Tibial artery (tissue), 4 donors: Measurements from ENCODE around the gene INS.

Experiments used
- DNase-seq, 2 donors: peaks; one replicate each; pipeline ENCODE4 v3.0.0-alpha.2; 2019
- H3K27ac ChIP-seq, 2 donors: fragments of 200-600 bp; sonication (generic) in 1 of 2; 1 replicate in 1 of 2; 2 replicates in 1 of 2; pipeline ENCODE4 v1.5.1; 2018 to 2019; ENCODE audit warnings: mild to moderate bottlenecking in 1 of 2
- H3K27me3 ChIP-seq, 2 donors: fragments of 200-600 bp; sonication (generic) in 1 of 2; one replicate each; pipeline versions ENCODE4 v1.5.1 to v1.6.0; 2016 to 2019
- H3K36me3 ChIP-seq, 3 donors: fragments of 200-600 bp; sonication (generic) in 2 of 3; one replicate each; pipeline ENCODE4 v1.5.1; 2016 to 2019; ENCODE audit warnings: mild to moderate bottlenecking in 2 of 3
- H3K4me1 ChIP-seq, 4 donors: fragments of 200-600 bp; sonication (generic) in 2 of 4; 1 replicate in 3 of 4; 2 replicates in 1 of 4; pipeline ENCODE4 v1.5.1; 2016 to 2019
- H3K4me3 ChIP-seq, 2 donors: fragments of 200-600 bp; sonication (generic) in 1 of 2; 1 replicate in 1 of 2; 2 replicates in 1 of 2; pipeline ENCODE4 v1.5.1; 2018 to 2019; ENCODE audit warnings: mild to moderate bottlenecking in 2 of 2
- H3K9me3 ChIP-seq, 3 donors: fragments of 200-600 bp; sonication (generic) in 1 of 3; one replicate each; pipeline ENCODE4 v1.5.1; 2016 to 2019
- intact Hi-C: fragments of 100-400 bp; cut with DNase I; formaldehyde crosslinking; loops from one replicate; pipeline ENCODE4 v1.15.0; 2023; ENCODE audit warnings: low total_unique reads
- TF ChIP-seq, protein P1 (sequence below), 2 experiments: fragments of 200-600 bp in 1 of 2; fragments of 450-650 bp in 1 of 2; IDR thresholded peaks; one replicate each; pipeline ENCODE4 v1.5.1; 2017 to 2019; ENCODE audit warnings: antibody characterized with exemption in 2 of 2, mild to moderate bottlenecking in 1 of 2, moderate library complexity in 1 of 2

The INS gene

DNA sequence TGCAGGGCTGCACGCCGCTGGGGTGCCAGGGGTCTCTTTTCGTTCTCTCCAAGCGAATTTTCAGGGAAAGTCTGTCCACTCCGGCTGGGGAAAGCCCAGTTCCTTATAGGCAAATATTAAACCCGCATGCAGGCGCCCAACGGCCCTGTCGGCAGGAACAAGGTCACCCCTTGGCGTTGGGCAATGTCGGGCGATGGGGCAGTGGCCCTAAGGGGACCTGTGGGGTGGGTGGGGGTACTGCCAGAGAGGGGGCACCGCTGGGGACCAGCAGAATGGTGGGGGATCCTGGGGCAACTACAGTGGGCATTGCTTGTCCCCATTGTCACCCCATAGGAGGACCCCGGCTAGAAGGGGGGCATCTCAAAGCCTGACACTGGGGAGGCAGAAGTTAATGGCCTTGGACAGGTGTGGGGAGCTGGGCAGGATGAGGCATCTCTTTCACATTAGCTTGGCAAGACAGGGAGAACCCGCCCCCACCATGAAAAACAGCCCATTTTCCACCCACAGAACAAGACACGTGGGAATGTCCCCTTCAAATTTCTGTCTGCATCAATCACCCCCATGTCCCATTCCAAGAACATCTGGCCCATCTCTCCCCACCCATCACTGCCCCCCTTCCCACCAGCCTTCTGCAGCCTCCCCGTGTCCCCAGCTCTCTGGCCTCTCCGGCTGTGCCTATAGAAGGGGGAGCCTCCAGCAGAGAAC is 16.3 kb downstream of the INS start:
- no peak for DNase-seq
- H3K27me3 ChIP-seq, result peaks cover 0 to 99% of the 10 kb centered on the region in 2 donors
- H3K36me3 ChIP-seq, result no peaks in the 10 kb centered on the region
- no peaks in the 10 kb centered on the region for H3K9me3 ChIP-seq
- peaks cover 0 to 21% (median 10%) of the 10 kb centered on the region in 4 donors for H3K4me1 ChIP-seq
- no peak overlapping the region for H3K4me3 ChIP-seq
- intact Hi-C loops, result no loop called here
- no peak overlapping the region for H3K27ac ChIP-seq
- TF ChIP-seq, protein P1, sequence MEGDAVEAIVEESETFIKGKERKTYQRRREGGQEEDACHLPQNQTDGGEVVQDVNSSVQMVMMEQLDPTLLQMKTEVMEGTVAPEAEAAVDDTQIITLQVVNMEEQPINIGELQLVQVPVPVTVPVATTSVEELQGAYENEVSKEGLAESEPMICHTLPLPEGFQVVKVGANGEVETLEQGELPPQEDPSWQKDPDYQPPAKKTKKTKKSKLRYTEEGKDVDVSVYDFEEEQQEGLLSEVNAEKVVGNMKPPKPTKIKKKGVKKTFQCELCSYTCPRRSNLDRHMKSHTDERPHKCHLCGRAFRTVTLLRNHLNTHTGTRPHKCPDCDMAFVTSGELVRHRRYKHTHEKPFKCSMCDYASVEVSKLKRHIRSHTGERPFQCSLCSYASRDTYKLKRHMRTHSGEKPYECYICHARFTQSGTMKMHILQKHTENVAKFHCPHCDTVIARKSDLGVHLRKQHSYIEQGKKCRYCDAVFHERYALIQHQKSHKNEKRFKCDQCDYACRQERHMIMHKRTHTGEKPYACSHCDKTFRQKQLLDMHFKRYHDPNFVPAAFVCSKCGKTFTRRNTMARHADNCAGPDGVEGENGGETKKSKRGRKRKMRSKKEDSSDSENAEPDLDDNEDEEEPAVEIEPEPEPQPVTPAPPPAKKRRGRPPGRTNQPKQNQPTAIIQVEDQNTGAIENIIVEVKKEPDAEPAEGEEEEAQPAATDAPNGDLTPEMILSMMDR (IDR thresholded peaks at IDR 0.05), result no peak

DNA sequence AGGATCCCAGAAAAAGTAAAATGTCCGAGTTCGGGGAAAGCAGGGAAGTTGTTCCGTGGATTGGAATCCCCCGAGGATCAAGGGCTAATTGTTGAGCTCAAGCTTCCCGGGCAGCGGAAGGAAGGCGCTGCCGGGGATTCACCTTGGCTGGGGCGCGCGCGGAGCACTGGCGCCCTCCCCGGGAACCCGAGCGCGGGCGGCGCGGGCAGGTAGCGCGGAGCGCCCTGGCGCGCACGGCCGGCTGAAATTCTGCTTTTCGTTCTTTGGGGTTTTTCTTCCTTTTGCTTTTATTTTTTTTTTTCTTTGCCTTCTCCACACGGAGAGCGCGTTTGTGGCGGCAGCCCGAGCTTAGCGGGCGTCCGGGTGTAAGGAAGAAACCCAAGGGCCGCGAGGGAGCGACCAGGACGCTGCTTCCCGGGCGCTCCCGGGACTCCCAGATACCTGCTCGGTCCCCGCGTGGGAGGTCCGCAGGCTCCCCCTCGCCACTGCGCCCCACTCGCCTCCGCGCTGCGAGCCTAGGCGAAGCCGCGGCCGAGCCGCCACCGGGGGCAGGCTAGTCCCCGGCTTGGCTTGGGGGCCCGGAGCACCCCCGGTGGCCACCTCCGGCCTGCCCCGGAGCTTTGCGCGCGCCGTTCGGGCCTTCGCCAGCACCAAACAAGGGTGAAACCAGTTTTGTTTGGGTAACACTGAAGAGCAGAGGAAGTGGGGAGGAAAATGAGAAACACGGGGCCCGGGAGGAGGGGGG is 17.0 kb downstream of the INS start:
- H3K4me3 ChIP-seq, result no peak overlapping the region
- H3K27ac ChIP-seq, result no peak overlapping the region
- H3K4me1 ChIP-seq, result peaks cover 0 to 27% (median 14%) of the 10 kb centered on the region in 4 donors
- H3K36me3 ChIP-seq, result no peaks in the 10 kb centered on the region
- peaks cover 0 to 99% of the 10 kb centered on the region in 2 donors for H3K27me3 ChIP-seq
- H3K9me3 ChIP-seq, result no peaks in the 10 kb centered on the region
- intact Hi-C loops, result no loop called here
- TF ChIP-seq, protein P1 (IDR thresholded peaks at IDR 0.05), result no peak
- no peak for DNase-seq

DNA sequence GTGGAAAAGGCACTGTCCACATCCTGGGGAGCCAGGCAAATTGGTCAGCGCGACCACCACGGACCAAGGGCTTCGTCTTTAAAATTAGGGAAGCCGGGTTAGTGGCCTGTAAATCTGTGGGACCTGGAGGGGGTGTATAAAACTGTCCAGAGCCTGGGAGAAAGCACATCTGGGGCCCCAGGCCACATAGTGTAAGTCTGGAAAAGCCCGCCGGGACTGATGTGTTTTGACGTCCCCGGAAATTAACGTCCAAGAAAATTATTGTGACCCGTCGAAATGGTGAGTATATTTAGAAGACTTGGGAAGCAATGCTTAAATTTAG is 17.6 kb downstream of the INS start:
- intact Hi-C loops, result no loop called here
- no peaks in the 10 kb centered on the region for H3K36me3 ChIP-seq
- no peak overlapping the region for H3K27ac ChIP-seq
- TF ChIP-seq, protein P1 (IDR thresholded peaks at IDR 0.05), result no peak
- H3K4me3 ChIP-seq, result no peak overlapping the region
- H3K9me3 ChIP-seq, result no peaks in the 10 kb centered on the region
- peaks cover 0 to 32% (median 18%) of the 10 kb centered on the region in 4 donors for H3K4me1 ChIP-seq
- peaks cover 0 to 99% of the 10 kb centered on the region in 2 donors for H3K27me3 ChIP-seq
- no peak for DNase-seq

DNA sequence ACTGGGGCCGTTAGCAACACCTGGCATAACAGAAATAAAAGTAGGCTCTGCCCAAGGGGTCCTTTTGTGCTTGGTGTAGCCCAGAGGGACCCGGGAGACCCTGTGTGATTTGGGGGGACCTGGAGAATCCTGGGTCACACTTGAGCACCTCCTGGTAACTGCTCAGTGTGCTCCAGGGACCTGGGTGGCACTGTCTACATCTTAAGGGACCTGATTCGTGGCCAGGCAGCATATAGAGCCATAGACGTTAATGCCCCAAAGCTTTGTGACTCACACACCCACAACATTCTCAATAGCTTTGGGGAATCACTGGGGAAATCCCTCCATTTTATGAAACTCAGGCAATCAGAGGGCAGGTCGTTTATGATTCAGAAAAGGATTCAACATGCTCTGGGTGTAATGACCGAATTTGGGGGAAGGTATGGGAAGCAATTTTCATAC is 18.2 kb downstream of the INS start:
- TF ChIP-seq, protein P1 (IDR thresholded peaks at IDR 0.05), result no peak
- H3K4me3 ChIP-seq, result no peak overlapping the region
- H3K27ac ChIP-seq, result no peak overlapping the region
- no peaks in the 10 kb centered on the region for H3K36me3 ChIP-seq
- H3K4me1 ChIP-seq, result peaks cover 0 to 38% (median 22%) of the 10 kb centered on the region in 4 donors
- H3K27me3 ChIP-seq, result peaks cover 0 to 98% of the 10 kb centered on the region in 2 donors
- intact Hi-C loops, result no loop called here
- H3K9me3 ChIP-seq, result no peaks in the 10 kb centered on the region
- DNase-seq, result no peak

DNA sequence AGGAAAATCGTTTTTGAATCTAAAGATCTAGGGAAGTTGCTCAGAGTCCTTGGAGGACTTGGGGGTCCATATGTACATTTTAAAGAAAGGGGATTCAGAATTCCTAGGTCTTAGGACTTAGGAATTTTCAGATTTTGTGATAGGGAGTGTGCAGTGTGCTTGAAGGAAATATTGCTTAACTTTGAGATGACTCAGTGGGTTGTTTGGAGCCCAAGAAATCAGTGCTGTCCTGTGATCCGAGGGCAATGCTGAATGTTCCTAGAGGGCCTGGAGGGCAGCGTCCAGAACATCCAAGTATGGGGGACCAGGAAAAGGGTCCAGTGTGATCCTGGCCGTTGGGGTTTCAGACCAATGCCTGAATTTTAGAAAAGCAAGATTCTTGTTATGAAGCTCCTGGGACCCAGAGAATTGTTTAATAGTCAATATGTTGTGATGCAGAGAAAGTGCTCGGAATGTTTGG is 18.7 kb downstream of the INS start:
- intact Hi-C loops, result no loop called here
- Histone ChIP-seq H3K27ac (no peak overlapping the region), H3K4me3 (no peak overlapping the region), H3K9me3 (no peaks in the 10 kb centered on the region), H3K27me3 (peaks cover 0 to 98% of the 10 kb centered on the region in 2 donors), H3K4me1 (peaks cover 0 to 43% (median 24%) of the 10 kb centered on the region in 4 donors), H3K36me3 (no peaks in the 10 kb centered on the region)
- DNase-seq, result no peak
- TF ChIP-seq, protein P1 (IDR thresholded peaks at IDR 0.05), result no peak
